Testis (tissue), 3 donors: Measurements from ENCODE around the gene ACAA2. TPM values are rescaled to one million over a fixed set of nuclear protein-coding genes. Genes with fewer than 3 reads are reported as not detected.

Experiments used
- DNase-seq: peaks from one replicate; pipeline ENCODE4 v3.0.0-alpha.2; 2019
- H3K27ac ChIP-seq, 2 donors: fragments of 200-600 bp; sonication (generic); one replicate each; pipeline ENCODE4 v1.5.1; 2019
- H3K27me3 ChIP-seq: fragments of 200-600 bp; sonication (generic); one replicate; pipeline ENCODE4 v1.5.1; 2019
- H3K36me3 ChIP-seq: fragments of 200-600 bp; sonication (generic); one replicate; pipeline ENCODE4 v1.5.1; 2017; ENCODE audit warnings: low read depth; ENCODE audit errors: missing control alignments
- H3K4me1 ChIP-seq: fragments of 200-600 bp; sonication (generic); one replicate; pipeline ENCODE4 v1.5.1; 2019
- H3K4me3 ChIP-seq, 2 donors: fragments of 200-600 bp; sonication (generic); one replicate each; pipeline ENCODE4 v1.5.1; 2017 to 2019
- H3K9me3 ChIP-seq: fragments of 200-600 bp; sonication (generic); one replicate; pipeline ENCODE4 v1.5.1; 2017
- CTCF ChIP-seq, 3 experiments: fragments of 450-650 bp in 2 of 3; fragments of 200-600 bp in 1 of 3; sonication (generic) in 1 of 3; IDR thresholded peaks; one replicate each; pipeline ENCODE4 v1.5.1; 2016 to 2019; ENCODE audit warnings: antibody characterized with exemption in 3 of 3, mild to moderate bottlenecking in 2 of 3, moderate library complexity in 1 of 3
- POLR2A ChIP-seq: fragments of 450-650 bp; IDR thresholded peaks from one replicate; pipeline ENCODE4 v1.6.1; 2017; ENCODE audit warnings: antibody characterized with exemption, mild to moderate bottlenecking, moderate library complexity
- WGBS, 2 donors: methylation state at CpG; one replicate each; pipeline ENCODE4 v1.1.5; 2018; 5-methylcytosine and 5-hydroxymethylcytosine counted together
- intact Hi-C: fragments of 100-400 bp; cut with DNase I; formaldehyde crosslinking; loops from one replicate; pipeline ENCODE4 v1.15.1; 2023; ENCODE audit warnings: low total_unique reads
- polyA plus RNA-seq: library from polyadenylated mRNA; stranded (reverse); fragments of 350-450 nt; fragmentation: Illumina TruSeq; extraction: RNeasy Lipid Tissue Mini Kit (QIAGEN cat#74804); gene quantifications from one replicate; pipeline ENCODE4 v1.2.3, GENCODE V29; 2014; ENCODE audit warnings: low read depth, low replicate concordance; ENCODE audit not compliant: insufficient read depth
- total RNA-seq, 2 donors: library from RNA; depleted of rRNA; stranded (reverse); fragments of >200 nt; gene quantifications; one replicate each; pipeline ENCODE4 v1.2.3, GENCODE V29; 2016

Gene ACAA2
- total and polyA plus RNA-seq, 3 donors from 2014 or later, result 42.2 to 77.2 (median 48.7) TPM

GRCh38 chr18:49833814-49834213 lies 20.5 kb upstream of the ACAA2 start:
- H3K27ac ChIP-seq, result no peak overlapping the region
- no peak overlapping the region for H3K4me3 ChIP-seq
- DNase-seq, result no peak
- TF ChIP-seq CTCF (IDR thresholded peaks at IDR 0.05), result no peak
- TF ChIP-seq POLR2A, result no peak
- no peaks in the 10 kb centered on the region for H3K27me3 ChIP-seq
- intact Hi-C loops, result no loop called here
- H3K36me3 ChIP-seq, result no peaks in the 10 kb centered on the region
- H3K9me3 ChIP-seq, result no peaks in the 10 kb centered on the region
- 83 to 86% methylated on average over 4 of the region's 4 CpGs for WGBS, 2 donors
- no peaks in the 10 kb centered on the region for H3K4me1 ChIP-seq

DNA sequence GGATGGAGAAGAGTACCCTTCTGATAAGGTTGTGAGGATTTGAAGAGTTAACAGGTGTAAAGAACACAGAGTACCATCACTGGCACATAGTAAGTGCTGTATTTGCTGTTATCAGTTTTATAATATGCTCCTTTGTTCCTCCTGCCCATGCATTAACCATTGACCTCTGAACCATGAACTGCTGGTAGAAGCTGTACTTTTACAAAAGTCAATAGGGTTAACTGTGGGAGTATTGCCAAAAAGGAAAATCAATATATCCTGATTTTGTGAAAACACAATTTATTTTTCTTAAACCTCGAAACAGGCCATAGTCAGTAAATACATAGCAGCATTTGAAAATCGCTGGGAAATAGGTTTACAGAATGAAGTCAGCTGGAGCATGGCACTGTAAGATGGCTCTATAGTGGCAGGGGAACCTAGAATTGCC lies 18.9 kb upstream of the ACAA2 start:
- no peaks in the 10 kb centered on the region for H3K27me3 ChIP-seq
- intact Hi-C loops, result no loop called here
- H3K27ac ChIP-seq, result no peak overlapping the region
- DNase-seq, result no peak
- WGBS, 2 donors, result 76 to 92% methylated on average over 2 of the region's 2 CpGs
- no peak overlapping the region for H3K4me3 ChIP-seq
- TF ChIP-seq POLR2A (no peak), CTCF (IDR thresholded peaks at IDR 0.05) (no peak)
- no peaks in the 10 kb centered on the region for H3K9me3 ChIP-seq
- H3K36me3 ChIP-seq, result no peaks in the 10 kb centered on the region
- no peaks in the 10 kb centered on the region for H3K4me1 ChIP-seq

- no peak for TF ChIP-seq CTCF (IDR thresholded peaks at IDR 0.05)
- no peak for TF ChIP-seq POLR2A
- no peaks in the 10 kb centered on the region for H3K4me1 ChIP-seq
- no peaks in the 10 kb centered on the region for H3K27me3 ChIP-seq
- intact Hi-C loops, result no loop called here
- no peaks in the 10 kb centered on the region for H3K9me3 ChIP-seq
- no peak overlapping the region for H3K27ac ChIP-seq
- H3K4me3 ChIP-seq, result no peak overlapping the region
- DNase-seq, result no peak
- 97 to 100% methylated on average over 1 of the region's 1 CpG for WGBS, 2 donors
- H3K36me3 ChIP-seq, result no peaks in the 10 kb centered on the region
Measured at GRCh38 chr18:49827996-49828395, 14.7 kb upstream of the ACAA2 start.

DNA sequence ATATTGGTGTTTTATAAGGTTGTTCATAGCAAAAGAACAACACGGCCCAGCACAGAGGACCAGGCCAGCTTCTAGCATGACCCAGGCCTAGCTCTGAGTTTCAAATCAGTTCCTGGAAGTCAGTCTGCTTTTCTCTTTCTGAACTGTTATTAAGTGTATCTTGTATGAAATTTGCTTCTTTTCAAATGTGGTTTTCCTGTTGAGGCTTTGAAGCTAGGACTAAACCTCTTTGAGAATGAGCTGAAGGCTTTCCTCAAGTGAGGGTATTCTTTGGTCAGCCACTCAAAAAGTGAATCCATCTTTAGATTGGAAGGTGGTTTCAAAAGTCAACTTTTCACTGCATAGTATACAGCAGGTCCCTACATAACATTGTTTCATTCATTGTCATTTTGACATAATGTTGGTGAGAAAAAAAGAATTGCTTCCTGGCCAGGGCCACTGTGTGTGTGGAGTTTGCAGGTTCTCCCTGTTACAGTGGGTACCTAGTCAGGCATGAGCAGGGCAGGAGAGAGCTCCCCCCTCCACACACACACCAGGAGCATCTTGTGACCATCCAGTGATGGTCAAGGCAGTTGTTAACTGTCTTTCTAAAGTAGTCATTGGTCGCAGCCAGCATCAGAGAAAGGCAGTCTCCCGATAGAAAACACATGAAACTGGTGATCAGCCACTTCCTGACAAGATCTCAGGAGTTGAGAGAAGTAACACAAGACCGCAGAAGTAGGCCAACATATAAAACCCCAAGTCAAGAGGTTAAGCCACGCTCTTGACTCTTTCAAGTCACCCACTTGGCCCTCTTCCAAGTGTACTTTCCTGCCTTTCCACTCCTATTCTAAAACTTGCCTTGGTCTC lies 6.7 kb upstream of the ACAA2 start:
- intact Hi-C loops, result no loop called here
- H3K27ac ChIP-seq, result no peak overlapping the region
- H3K27me3 ChIP-seq, result no peaks in the 10 kb centered on the region
- 79 to 86% methylated on average over 5 of the region's 5 CpGs for WGBS, 2 donors
- H3K36me3 ChIP-seq, result no peaks in the 10 kb centered on the region
- H3K9me3 ChIP-seq, result no peaks in the 10 kb centered on the region
- TF ChIP-seq POLR2A (no peak), CTCF (IDR thresholded peaks at IDR 0.05) (no peak)
- H3K4me3 ChIP-seq, result no peak overlapping the region
- no peaks in the 10 kb centered on the region for H3K4me1 ChIP-seq
- no peak for DNase-seq
